NB4 (cell line): ENCODE measurements around the gene SPG21.

Experiments used
- CTCF ChIP-seq: IDR thresholded peaks from one replicate; pipeline ENCODE4 v1.5.1; 2012; ENCODE audit warnings: low read depth, low read length
- MAX ChIP-seq: IDR thresholded peaks from 2 replicates; pipeline ENCODE4 v1.6.1; 2011; ENCODE audit warnings: low read depth, low read length
- POLR2A ChIP-seq: IDR thresholded peaks from 2 replicates; pipeline ENCODE4 v1.6.1; 2011; ENCODE audit warnings: mild to moderate bottlenecking; ENCODE audit not compliant: insufficient read length; ENCODE audit errors: extremely low read depth

GRCh38 chr15:64997745-64998375, 8.1 kb upstream of the SPG21 start:
- TF ChIP-seq CTCF (no peak), POLR2A (no peak), MAX (no peak)
